GM12865 (cell line): Measurements from ENCODE around the gene CDC14C.

Source experiments
- DNase-seq: peaks from one replicate; pipeline ENCODE4 v3.0.0; 2010; ENCODE audit warnings: low read depth
- H3K4me3 ChIP-seq: 2 replicates; pipeline ENCODE4 v1.5.1; 2011; ENCODE audit warnings: mild to moderate bottlenecking, low read depth, low read length, control low read depth
- CTCF ChIP-seq: IDR thresholded peaks from 2 replicates; pipeline ENCODE4 v1.5.1; 2011; ENCODE audit warnings: low read length, control low read depth, low read depth, inconsistent platforms; ENCODE audit not compliant: insufficient read depth; ENCODE audit errors: missing control alignments

The CDC14C gene

GRCh38 chr7:48938539-48939295 is 14.4 kb downstream of the CDC14C start:
- H3K4me3 ChIP-seq: no peak overlapping the region
- no peak for DNase-seq
- no peak for TF ChIP-seq CTCF

GRCh38 chr7:48943279-48943990 is 19.1 kb downstream of the CDC14C start:
- H3K4me3 ChIP-seq: no peak overlapping the region
- no peak for TF ChIP-seq CTCF
- DNase-seq: no peak

- no peak overlapping the region for H3K4me3 ChIP-seq
- no peak for TF ChIP-seq CTCF
- no peak for DNase-seq
Observed at GRCh38 chr7:48955916-48956315, 31.6 kb downstream of the CDC14C start.

GRCh38 chr7:48959676-48960075 is 35.3 kb downstream of the CDC14C start:
- no peak for DNase-seq

GRCh38 chr7:48962821-48963505 is 38.6 kb downstream of the CDC14C start:
- TF ChIP-seq CTCF: no peak
- no peak overlapping the region for H3K4me3 ChIP-seq
- DNase-seq: no peak

More at GRCh38 chr7:48959676-48960075, 35.3 kb downstream of the CDC14C start:
- H3K4me3 ChIP-seq: no peak overlapping the region
- TF ChIP-seq CTCF: no peak

GRCh38 chr7:48964074-48964473 is 39.7 kb downstream of the CDC14C start:
- TF ChIP-seq CTCF: no peak
- no peak for DNase-seq
- H3K4me3 ChIP-seq: no peak overlapping the region
